ENCODE data around the gene KPNA6.
A peak's percentile ranks its signal among the peaks of the same experiment; 100 is the strongest.
"Not testable (repeated sequence)": the region's sequence is repeated elsewhere in the genome, so short reads cannot be mapped to it uniquely, and the experiment has no call there.

The KPNA6 gene

DNA sequence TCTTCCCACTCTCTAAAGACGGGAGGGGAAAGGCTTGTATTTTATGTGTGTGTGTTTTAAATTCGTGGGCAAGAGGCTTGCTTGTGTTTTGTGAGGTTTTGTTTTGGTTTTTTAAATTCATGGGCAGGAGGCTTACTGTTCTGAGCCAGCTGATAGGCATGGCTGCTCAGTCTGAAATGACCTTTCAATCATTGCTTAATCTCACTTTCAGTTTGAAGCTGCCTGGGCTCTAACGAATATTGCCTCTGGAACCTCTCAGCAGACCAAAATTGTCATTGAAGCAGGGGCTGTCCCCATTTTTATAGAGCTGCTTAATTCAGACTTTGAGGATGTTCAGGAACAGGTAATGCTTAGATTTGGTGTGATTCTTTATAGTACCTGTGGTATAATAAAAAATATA lies 51.3 kb downstream of the KPNA6 start:
- no peak overlapping the region for H3K9ac ChIP-seq (ENCODE audit: low read length)
- peaks cover 8% of the 10 kb centered on the region for H3K36me3 ChIP-seq (ENCODE audit: control insufficient read depth, insufficient read depth, low read length)
- peaks cover 5% of the 10 kb centered on the region for H3K4me1 ChIP-seq (ENCODE audit: control insufficient read depth, insufficient read depth, low read length)
- no peaks in the 10 kb centered on the region for H3K27me3 ChIP-seq (ENCODE audit: control insufficient read depth, insufficient read depth, low read length)
- no peak overlapping the region for H3K4me3 ChIP-seq (ENCODE audit: low read length)
- no peaks in the 10 kb centered on the region for H3K9me3 ChIP-seq (ENCODE audit: control insufficient read depth, low read length)

DNA sequence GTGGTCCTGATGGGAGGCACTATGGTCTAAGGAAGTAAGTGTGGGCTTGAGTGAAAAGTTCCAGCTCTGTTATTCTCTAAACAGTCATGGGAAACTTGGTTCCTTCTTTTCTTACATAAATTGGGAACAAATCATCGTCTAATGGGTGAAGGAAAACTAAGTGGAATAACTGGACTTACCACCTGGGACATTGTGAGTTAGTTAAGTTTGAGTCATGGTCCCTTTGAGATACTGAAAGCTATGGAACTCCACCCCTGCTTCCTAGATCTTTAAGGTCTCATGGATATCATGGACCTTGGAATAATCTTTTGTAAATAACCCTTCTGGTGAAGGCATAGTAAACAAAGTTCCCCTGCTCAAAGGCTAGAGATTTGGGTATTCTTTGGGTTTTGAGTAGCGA lies 55.5 kb downstream of the KPNA6 start:
- H3K27me3 ChIP-seq (ENCODE audit: control insufficient read depth, insufficient read depth, low read length), result no peaks in the 10 kb centered on the region
- H3K4me1 ChIP-seq (ENCODE audit: control insufficient read depth, insufficient read depth, low read length), result peaks cover 5% of the 10 kb centered on the region
- no peaks in the 10 kb centered on the region for H3K9me3 ChIP-seq (ENCODE audit: control insufficient read depth, low read length)
- H3K36me3 ChIP-seq (ENCODE audit: control insufficient read depth, insufficient read depth, low read length), result peaks cover 12% of the 10 kb centered on the region
- H3K9ac ChIP-seq (ENCODE audit: low read length), result no peak overlapping the region
- no peak overlapping the region for H3K4me3 ChIP-seq (ENCODE audit: low read length)

DNA sequence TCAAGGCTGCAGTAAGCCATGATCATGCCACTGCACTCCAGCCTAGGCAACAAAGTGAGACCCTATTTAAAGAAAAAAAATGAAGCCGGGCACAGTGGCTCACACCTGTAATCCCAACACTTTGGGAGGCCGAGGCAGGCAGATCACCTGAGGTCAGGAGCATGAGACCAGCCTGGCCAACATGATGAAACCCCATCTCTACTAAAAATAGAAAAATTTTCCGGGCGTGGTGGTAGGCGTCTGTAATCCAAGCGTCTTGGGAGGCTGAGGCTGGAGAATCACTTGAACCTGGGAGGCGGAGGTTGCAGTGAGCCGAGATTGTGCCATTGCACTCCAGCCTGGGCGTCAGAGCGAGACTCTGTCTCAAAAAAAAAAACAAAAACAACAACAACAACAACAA lies 57.8 kb downstream of the KPNA6 start:
- not testable (repeated sequence) for H3K9ac ChIP-seq (ENCODE audit: low read length); H3K9me3 ChIP-seq (ENCODE audit: control insufficient read depth, low read length); H3K4me1 ChIP-seq (ENCODE audit: control insufficient read depth, insufficient read depth, low read length); H3K4me3 ChIP-seq (ENCODE audit: low read length); H3K27me3 ChIP-seq (ENCODE audit: control insufficient read depth, insufficient read depth, low read length)
- H3K36me3 ChIP-seq (ENCODE audit: control insufficient read depth, insufficient read depth, low read length), result peaks cover 22% of the 10 kb centered on the region

GRCh38 chr1:32170991-32171390 lies 63.1 kb downstream of the KPNA6 start:
- no peak overlapping the region for H3K9ac ChIP-seq (ENCODE audit: low read length)
- no peaks in the 10 kb centered on the region for H3K4me1 ChIP-seq (ENCODE audit: control insufficient read depth, insufficient read depth, low read length)
- H3K27me3 ChIP-seq (ENCODE audit: control insufficient read depth, insufficient read depth, low read length), result no peaks in the 10 kb centered on the region
- no peaks in the 10 kb centered on the region for H3K9me3 ChIP-seq (ENCODE audit: control insufficient read depth, low read length)
- peaks cover 17% of the 10 kb centered on the region for H3K36me3 ChIP-seq (ENCODE audit: control insufficient read depth, insufficient read depth, low read length)
- H3K4me3 ChIP-seq (ENCODE audit: low read length), result no peak overlapping the region

- no peak overlapping the region for H3K9ac ChIP-seq (ENCODE audit: low read length)
- no peaks in the 10 kb centered on the region for H3K4me1 ChIP-seq (ENCODE audit: control insufficient read depth, insufficient read depth, low read length)
- H3K36me3 ChIP-seq (ENCODE audit: control insufficient read depth, insufficient read depth, low read length), result peaks cover 13% of the 10 kb centered on the region
- no peak overlapping the region for H3K4me3 ChIP-seq (ENCODE audit: low read length)
- no peaks in the 10 kb centered on the region for H3K27me3 ChIP-seq (ENCODE audit: control insufficient read depth, insufficient read depth, low read length)
- no peaks in the 10 kb centered on the region for H3K9me3 ChIP-seq (ENCODE audit: control insufficient read depth, low read length)
These were observed 64.9 kb downstream of the KPNA6 start for GRCh38 chr1:32172621-32173245.

GRCh38 chr1:32178380-32179192 lies 70.7 kb downstream of the KPNA6 start:
- H3K27me3 ChIP-seq (ENCODE audit: control insufficient read depth, insufficient read depth, low read length), result no peaks in the 10 kb centered on the region
- H3K4me3 ChIP-seq (ENCODE audit: low read length), result peak overlapping the region; percentile 61
- no peaks in the 10 kb centered on the region for H3K9me3 ChIP-seq (ENCODE audit: control insufficient read depth, low read length)
- H3K4me1 ChIP-seq (ENCODE audit: control insufficient read depth, insufficient read depth, low read length), result peaks cover 26% of the 10 kb centered on the region
- no peaks in the 10 kb centered on the region for H3K36me3 ChIP-seq (ENCODE audit: control insufficient read depth, insufficient read depth, low read length)
- H3K9ac ChIP-seq (ENCODE audit: low read length), result peak overlapping the region; percentile 93

DNA sequence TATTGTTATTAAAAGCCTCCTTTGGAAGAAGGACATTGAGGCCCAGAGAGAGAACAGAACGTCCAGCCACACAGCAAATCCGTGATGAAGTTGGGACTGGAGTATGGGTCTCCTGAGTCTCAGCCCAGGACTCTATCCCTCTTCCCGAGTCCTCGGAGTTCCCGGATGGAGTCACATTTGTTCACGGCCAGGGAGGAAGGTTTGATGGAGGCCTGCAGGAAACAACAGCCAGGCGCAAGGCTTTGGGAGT lies 71.3 kb downstream of the KPNA6 start:
- Histone ChIP-seq H3K4me3 (ENCODE audit: low read length) (peak overlapping the region; percentile 61), H3K9ac (ENCODE audit: low read length) (peak overlapping the region; percentile 93), H3K4me1 (ENCODE audit: control insufficient read depth, insufficient read depth, low read length) (peaks cover 26% of the 10 kb centered on the region), H3K36me3 (ENCODE audit: control insufficient read depth, insufficient read depth, low read length) (no peaks in the 10 kb centered on the region), H3K9me3 (ENCODE audit: control insufficient read depth, low read length) (no peaks in the 10 kb centered on the region), H3K27me3 (ENCODE audit: control insufficient read depth, insufficient read depth, low read length) (no peaks in the 10 kb centered on the region)

GRCh38 chr1:32179443-32180185 lies 71.8 kb downstream of the KPNA6 start, which contains the start of gene TXLNA:
TXLNA (plus strand) TSS chr1:32179675; CDS start chr1:32180346, 671 bp downstream.
- no peaks in the 10 kb centered on the region for H3K9me3 ChIP-seq (ENCODE audit: control insufficient read depth, low read length)
- H3K27me3 ChIP-seq (ENCODE audit: control insufficient read depth, insufficient read depth, low read length), result no peaks in the 10 kb centered on the region
- peak within 1 kb of the TSS; percentile 93 for H3K9ac ChIP-seq (ENCODE audit: low read length)
- H3K4me1 ChIP-seq (ENCODE audit: control insufficient read depth, insufficient read depth, low read length), result peaks cover 26% of the 10 kb centered on the region
- no peaks in the 10 kb centered on the region for H3K36me3 ChIP-seq (ENCODE audit: control insufficient read depth, insufficient read depth, low read length)
- H3K4me3 ChIP-seq (ENCODE audit: low read length), result peak within 1 kb of the TSS; percentile 61

DNA sequence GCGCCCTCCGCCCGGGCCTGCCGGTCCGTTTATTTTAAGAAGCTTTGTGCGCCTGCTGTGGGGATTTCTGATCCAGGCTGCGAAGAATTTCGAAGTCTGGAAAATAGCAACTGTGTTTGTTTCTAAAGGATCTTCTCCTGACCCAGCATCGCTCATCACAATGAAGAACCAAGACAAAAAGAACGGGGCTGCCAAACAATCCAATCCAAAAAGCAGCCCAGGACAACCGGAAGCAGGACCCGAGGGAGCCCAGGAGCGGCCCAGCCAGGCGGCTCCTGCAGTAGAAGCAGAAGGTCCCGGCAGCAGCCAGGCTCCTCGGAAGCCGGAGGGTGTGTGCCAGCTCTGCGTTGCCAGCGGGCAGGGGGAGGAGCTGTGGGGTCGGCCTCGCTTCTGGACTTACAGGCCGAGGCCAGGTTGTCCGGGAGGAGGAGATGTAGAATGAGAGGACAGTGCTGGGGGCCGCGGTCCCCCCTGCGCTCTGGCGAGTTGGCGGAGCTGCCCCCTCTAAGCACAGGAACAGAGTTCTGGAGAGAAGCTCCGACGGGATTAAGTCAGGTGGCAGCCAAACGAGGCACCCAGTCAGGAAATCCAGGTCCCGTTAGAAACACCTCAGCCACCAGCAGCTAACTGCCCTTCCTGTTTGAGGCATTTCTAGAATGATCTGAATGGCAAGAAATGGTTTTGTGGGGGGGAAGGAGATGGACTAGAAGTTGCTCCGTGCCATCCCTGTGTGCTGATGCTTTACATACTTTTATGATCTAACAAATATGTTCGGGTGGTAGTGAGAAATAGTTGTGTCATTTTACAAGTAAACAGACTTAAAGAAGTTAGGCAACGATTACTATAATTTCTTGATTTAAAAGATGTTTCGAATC lies 72.6 kb downstream of the KPNA6 start:
- H3K27me3 ChIP-seq (ENCODE audit: control insufficient read depth, insufficient read depth, low read length), result no peaks in the 10 kb centered on the region
- H3K4me3 ChIP-seq (ENCODE audit: low read length), result peak overlapping the region; percentile 61
- H3K36me3 ChIP-seq (ENCODE audit: control insufficient read depth, insufficient read depth, low read length), result no peaks in the 10 kb centered on the region
- peak overlapping the region; percentile 93 for H3K9ac ChIP-seq (ENCODE audit: low read length)
- H3K9me3 ChIP-seq (ENCODE audit: control insufficient read depth, low read length), result no peaks in the 10 kb centered on the region
- H3K4me1 ChIP-seq (ENCODE audit: control insufficient read depth, insufficient read depth, low read length), result peaks cover 26% of the 10 kb centered on the region

GRCh38 chr1:32181065-32181464 lies 73.2 kb downstream of the KPNA6 start:
- no peaks in the 10 kb centered on the region for H3K9me3 ChIP-seq (ENCODE audit: control insufficient read depth, low read length)
- no peaks in the 10 kb centered on the region for H3K27me3 ChIP-seq (ENCODE audit: control insufficient read depth, insufficient read depth, low read length)
- no peaks in the 10 kb centered on the region for H3K36me3 ChIP-seq (ENCODE audit: control insufficient read depth, insufficient read depth, low read length)
- peak overlapping the region; percentile 93 for H3K9ac ChIP-seq (ENCODE audit: low read length)
- peaks cover 26% of the 10 kb centered on the region for H3K4me1 ChIP-seq (ENCODE audit: control insufficient read depth, insufficient read depth, low read length)
- H3K4me3 ChIP-seq (ENCODE audit: low read length), result peak overlapping the region; percentile 61

GRCh38 chr1:32181563-32181962 lies 73.7 kb downstream of the KPNA6 start:
- H3K4me3 ChIP-seq (ENCODE audit: low read length), result no peak overlapping the region
- H3K27me3 ChIP-seq (ENCODE audit: control insufficient read depth, insufficient read depth, low read length), result no peaks in the 10 kb centered on the region
- peaks cover 26% of the 10 kb centered on the region for H3K4me1 ChIP-seq (ENCODE audit: control insufficient read depth, insufficient read depth, low read length)
- H3K36me3 ChIP-seq (ENCODE audit: control insufficient read depth, insufficient read depth, low read length), result no peaks in the 10 kb centered on the region
- H3K9me3 ChIP-seq (ENCODE audit: control insufficient read depth, low read length), result no peaks in the 10 kb centered on the region
- peak overlapping the region; percentile 93 for H3K9ac ChIP-seq (ENCODE audit: low read length)

Data from mucosa of stomach (tissue), 1 donor.